GM23248 (cell line): Measurements from ENCODE around the gene P4HA1. TPM values are rescaled to one million over a fixed set of nuclear protein-coding genes. Genes with fewer than 3 reads are reported as not detected.

Experiments used
- DNase-seq: peaks from one replicate; pipeline ENCODE4 v3.0.0-alpha.2; 2015
- H2AFZ ChIP-seq: fragments of 200-600 bp; sonication (generic); 2 replicates; pipeline ENCODE4 v1.6.1; 2016; ENCODE audit warnings: antibody characterized with exemption
- H3F3A ChIP-seq: fragments of 200-600 bp; sonication (generic); 2 replicates; pipeline ENCODE4 v1.6.1; 2016; ENCODE audit warnings: mild to moderate bottlenecking, antibody characterized with exemption, mixed run types; ENCODE audit not compliant: insufficient read depth
- H3K27ac ChIP-seq: fragments of 200-600 bp; sonication (generic); 2 replicates; pipeline ENCODE4 v1.5.1; 2016; ENCODE audit warnings: mild to moderate bottlenecking
- H3K27me3 ChIP-seq: fragments of 200-600 bp; sonication (generic); replicated peaks from 2 replicates; pipeline ENCODE4 v1.6.1; 2016; ENCODE audit warnings: mild to moderate bottlenecking; ENCODE audit not compliant: insufficient read depth
- H3K36me3 ChIP-seq: fragments of 200-600 bp; sonication (generic); 2 replicates; pipeline ENCODE4 v1.6.1; 2016; ENCODE audit warnings: low read depth, mild to moderate bottlenecking
- H3K4me1 ChIP-seq: fragments of 200-600 bp; sonication (generic); 2 replicates; pipeline ENCODE4 v1.6.1; 2016; ENCODE audit warnings: mild to moderate bottlenecking; ENCODE audit not compliant: insufficient read depth
- H3K4me2 ChIP-seq: fragments of 200-600 bp; sonication (generic); one replicate; pipeline ENCODE4 v1.6.1; 2016; ENCODE audit warnings: mild to moderate bottlenecking; ENCODE audit not compliant: unreplicated experiment
- H3K4me3 ChIP-seq: fragments of 200-600 bp; sonication (generic); 2 replicates; pipeline ENCODE4 v1.5.1; 2016; ENCODE audit warnings: mild to moderate bottlenecking
- H3K79me2 ChIP-seq: fragments of 200-600 bp; sonication (generic); 2 replicates; pipeline ENCODE4 v1.6.1; 2016; ENCODE audit warnings: mild to moderate bottlenecking; ENCODE audit not compliant: insufficient read depth
- H3K9ac ChIP-seq: fragments of 200-600 bp; sonication (generic); 2 replicates; pipeline ENCODE4 v1.6.1; 2016; ENCODE audit warnings: mild to moderate bottlenecking
- H3K9me2 ChIP-seq: fragments of 200-600 bp; sonication (generic); 2 replicates; pipeline ENCODE4 v1.6.1; 2016; ENCODE audit warnings: mixed run types, mild to moderate bottlenecking, moderate library complexity; ENCODE audit not compliant: insufficient read depth
- H3K9me3 ChIP-seq: fragments of 200-600 bp; sonication (generic); one replicate; pipeline ENCODE4 v1.6.1; 2017; ENCODE audit warnings: low read depth
- H4K20me1 ChIP-seq: fragments of 200-600 bp; sonication (generic); 2 replicates; pipeline ENCODE4 v1.6.0; 2016; ENCODE audit not compliant: insufficient read depth
- EZH2 ChIP-seq: fragments of 200-600 bp; sonication (generic); IDR thresholded peaks from 2 replicates; pipeline ENCODE4 v1.6.1; 2018; ENCODE audit warnings: antibody characterized with exemption, mild to moderate bottlenecking; ENCODE audit not compliant: insufficient read depth, poor library complexity, severe bottlenecking
- EZH2phosphoT487 ChIP-seq: fragments of 200-600 bp; sonication (generic); IDR thresholded peaks from 2 replicates; pipeline ENCODE4 v1.6.1; 2018; ENCODE audit warnings: antibody characterized with exemption, moderate library complexity, mild to moderate bottlenecking, low read depth; ENCODE audit not compliant: insufficient read depth
- WGBS, 2 experiments: methylation state at CpG; one replicate each; pipeline ENCODE4 v1.1.6; 2015 to 2017; ENCODE audit warnings: low lambda C conversion rate in 2 of 2, low coverage in 1 of 2; ENCODE audit errors: missing lambda C conversion rate in 2 of 2; 5-methylcytosine and 5-hydroxymethylcytosine counted together
- in situ Hi-C: fragments of 300-500 bp; cut with MboI; formaldehyde crosslinking; loops from 2 replicates; pipeline ENCODE4 v1.15.0; 2020
- polyA plus RNA-seq: library from polyadenylated mRNA; unstranded; fragments of >200 nt; fragmentation: Nextera tagmentation; extraction: Ambion mirVana; gene quantifications from 2 replicates; pipeline ENCODE4 v1.2.1, GENCODE V29; 2016
- total RNA-seq: library from RNA; depleted of rRNA; stranded (reverse); fragments of >200 nt; shearing (Covaris generic); gene quantifications from 2 replicates; pipeline ENCODE4 v1.2.3, GENCODE V29; 2014; rRNA removed

Gene P4HA1
- total RNA-seq (387 and 419 TPM in 2 replicates), polyA plus RNA-seq (360 and 363 TPM in 2 replicates)

DNA sequence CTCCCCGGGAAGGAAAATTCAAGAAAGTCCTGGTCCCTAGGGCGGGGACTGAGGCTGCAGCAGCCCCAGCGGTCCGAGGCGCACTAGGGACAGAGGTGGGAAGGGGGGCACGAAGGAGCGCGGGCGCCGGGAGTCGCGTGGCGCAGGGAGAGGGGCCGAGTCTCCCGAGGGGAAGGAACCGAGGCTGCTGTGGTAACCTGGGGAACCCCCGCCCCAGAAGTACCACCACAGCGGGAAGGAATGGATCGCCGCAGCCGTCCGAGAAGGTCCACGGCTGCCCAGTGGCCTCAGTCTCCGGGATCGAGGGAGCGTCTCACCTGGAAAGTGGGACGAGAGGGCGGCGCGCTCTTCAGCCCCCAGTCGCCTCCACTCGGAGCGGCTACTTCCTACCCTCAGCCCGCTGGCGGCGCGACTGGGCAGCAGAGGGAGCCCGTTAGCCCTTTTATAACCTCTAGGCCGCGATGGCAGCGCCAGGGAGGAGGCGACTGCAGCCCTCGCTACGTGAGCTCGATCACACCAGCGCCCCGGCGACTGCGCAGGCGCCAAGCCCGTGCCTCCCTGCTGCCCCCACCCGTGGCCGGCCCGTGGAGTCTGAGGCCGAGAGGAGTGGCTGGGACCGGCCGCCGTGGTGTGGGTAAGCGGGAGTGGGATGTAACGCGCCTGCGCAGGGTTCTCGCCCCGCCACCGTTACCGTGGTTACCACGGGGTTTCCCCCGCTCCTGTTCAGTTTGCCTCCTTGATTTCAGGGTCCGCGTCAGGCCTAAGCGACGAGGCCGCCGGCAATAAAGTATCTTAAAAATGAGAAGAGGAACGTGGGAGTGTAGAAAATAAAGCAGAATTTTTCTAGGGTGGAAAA is at the start of gene P4HA1:
Gene P4HA1 (minus strand): TSS at position 418 of the 856 bp plus-strand sequence. CDS start 21,983 bp downstream, outside the sequence.
- H3K4me2 ChIP-seq: peak within 1 kb of the TSS; percentile 99
- 1 to 2% methylated on average over 64 to 72 of the region's 75 CpGs for WGBS, 2 experiments
- H3F3A ChIP-seq: peaks cover 33% of the 10 kb centered on the region
- H3K9ac ChIP-seq: peak within 1 kb of the TSS; percentile 98
- H2AFZ ChIP-seq: peak within 1 kb of the TSS; percentile 94
- H3K9me3 ChIP-seq: no peaks in the 10 kb centered on the region
- H3K27me3 ChIP-seq: no peaks in the 10 kb centered on the region
- no peaks in the 10 kb centered on the region for H3K9me2 ChIP-seq
- peak; percentile 99 for DNase-seq
- peaks cover 13% of the 10 kb centered on the region for H3K4me1 ChIP-seq
- H3K36me3 ChIP-seq: no peaks in the 10 kb centered on the region
- peaks cover 48% of the 10 kb centered on the region for H3K79me2 ChIP-seq
- peak within 1 kb of the TSS; percentile 97 for H3K27ac ChIP-seq
- no peaks in the 10 kb centered on the region for H4K20me1 ChIP-seq
- no peak for TF ChIP-seq EZH2
- TF ChIP-seq EZH2phosphoT487: no peak
- peak within 1 kb of the TSS; percentile 96 for H3K4me3 ChIP-seq
- in situ Hi-C loops: no loop called here

DNA sequence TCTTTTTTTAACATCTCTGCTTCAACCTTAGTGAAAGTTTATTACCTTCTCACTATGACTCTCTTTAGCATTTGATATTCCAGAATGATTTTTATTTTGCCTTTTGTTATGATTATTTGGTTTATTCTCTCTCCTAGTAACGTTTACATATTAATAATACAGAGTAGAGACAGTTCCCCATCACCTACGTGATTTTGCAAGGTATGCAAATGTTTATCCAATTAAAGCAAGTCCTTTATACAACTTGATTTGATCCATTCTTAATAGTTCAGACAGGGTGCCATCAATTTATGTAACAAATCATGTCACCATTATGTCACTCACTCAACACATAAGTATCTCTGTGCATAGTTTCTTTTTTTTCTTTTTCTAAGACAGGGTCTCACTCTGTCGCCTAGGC is 44.9 kb upstream of the P4HA1 start:
- H3K27ac ChIP-seq: no peak overlapping the region
- no peak overlapping the region for H3K4me2 ChIP-seq
- H3F3A ChIP-seq: no peaks in the 10 kb centered on the region
- H4K20me1 ChIP-seq: peaks cover 3% of the 10 kb centered on the region; the same call in 1 of the 2 replicates
- H3K9ac ChIP-seq: no peak overlapping the region
- no peaks in the 10 kb centered on the region for H3K9me2 ChIP-seq
- no peaks in the 10 kb centered on the region for H3K4me1 ChIP-seq
- no peak overlapping the region for H3K4me3 ChIP-seq
- H3K27me3 ChIP-seq: no peaks in the 10 kb centered on the region
- peaks cover 47% of the 10 kb centered on the region for H3K36me3 ChIP-seq
- 97% methylated on average over 3 of the region's 3 CpGs for WGBS, 2 experiments
- no peak for DNase-seq
- peaks cover 11% of the 10 kb centered on the region; the same call in 1 of the 2 replicates for H3K79me2 ChIP-seq
- no peak for TF ChIP-seq EZH2
- no peak for TF ChIP-seq EZH2phosphoT487
- no peaks in the 10 kb centered on the region for H3K9me3 ChIP-seq
- no peak overlapping the region for H2AFZ ChIP-seq
- in situ Hi-C loops: no loop called here

DNA sequence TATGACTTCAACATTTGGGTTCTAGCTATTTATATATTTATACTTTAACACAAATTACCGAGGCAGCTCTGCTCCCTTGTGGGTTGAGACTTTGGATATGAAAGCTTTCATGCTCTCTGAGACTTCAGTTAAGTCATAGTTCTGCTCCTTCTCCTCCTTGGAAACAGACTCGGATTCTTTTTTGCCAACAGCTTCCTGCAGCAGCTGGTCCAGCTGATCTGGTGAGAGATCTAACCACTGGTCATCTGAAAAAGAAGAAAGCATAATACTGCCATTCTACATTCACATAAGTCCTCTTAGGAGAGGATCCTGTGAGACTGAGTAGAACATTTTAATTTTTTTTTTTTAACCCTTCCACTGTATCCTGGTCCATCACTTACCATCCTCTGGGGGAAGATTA is 42.6 kb upstream of the P4HA1 start:
- Histone ChIP-seq H3K4me3 (no peak overlapping the region), H3K27ac (no peak overlapping the region), H3K9me2 (no peaks in the 10 kb centered on the region), H2AFZ (no peak overlapping the region), H3K9me3 (no peaks in the 10 kb centered on the region), H3K4me2 (no peak overlapping the region), H3K36me3 (peaks cover 59% of the 10 kb centered on the region), H3K9ac (no peak overlapping the region), H3K4me1 (no peaks in the 10 kb centered on the region), H3K27me3 (no peaks in the 10 kb centered on the region), H4K20me1 (peaks cover 3% of the 10 kb centered on the region; the same call in 1 of the 2 replicates), H3F3A (no peaks in the 10 kb centered on the region), H3K79me2 (peaks cover 8% of the 10 kb centered on the region; the same call in 1 of the 2 replicates)
- in situ Hi-C loops: no loop called here
- DNase-seq: no peak
- TF ChIP-seq EZH2phosphoT487 (no peak), EZH2 (no peak)
- WGBS, 2 experiments: 47 to 50% methylated on average over 2 of the region's 2 CpGs

DNA sequence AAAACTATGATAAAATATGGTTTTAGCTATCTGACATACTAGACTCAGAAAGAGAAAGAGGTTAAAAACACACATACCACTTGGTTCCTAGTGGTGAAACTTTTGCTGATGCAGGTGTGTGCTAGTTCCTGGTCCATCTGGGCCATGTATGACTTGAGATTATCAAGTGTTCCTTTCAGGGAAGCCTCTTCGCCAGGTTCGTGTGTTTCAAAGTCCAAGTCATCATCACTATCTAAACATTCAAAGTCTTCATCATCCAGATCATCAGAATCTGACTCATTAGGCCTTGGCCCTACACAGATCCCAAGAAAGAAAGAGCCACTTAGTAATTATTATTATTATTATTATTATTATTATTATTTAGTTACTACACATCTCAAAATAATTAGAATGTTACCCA is 40.0 kb upstream of the P4HA1 start:
- TF ChIP-seq EZH2 (no peak), EZH2phosphoT487 (no peak)
- Histone ChIP-seq H3F3A (no peaks in the 10 kb centered on the region), H3K4me1 (peaks cover 5% of the 10 kb centered on the region; the same call in 1 of the 2 replicates), H4K20me1 (no peaks in the 10 kb centered on the region), H3K27ac (no peak overlapping the region), H2AFZ (no peak overlapping the region), H3K4me3 (no peak overlapping the region), H3K9ac (no peak overlapping the region), H3K4me2 (no peak overlapping the region), H3K9me3 (no peaks in the 10 kb centered on the region), H3K79me2 (no peaks in the 10 kb centered on the region; the same call in 1 of the 2 replicates), H3K36me3 (peaks cover 60% of the 10 kb centered on the region), H3K9me2 (no peaks in the 10 kb centered on the region), H3K27me3 (no peaks in the 10 kb centered on the region)
- in situ Hi-C loops: no loop called here
- DNase-seq: no peak
- 90 to 94% methylated on average over 2 of the region's 2 CpGs for WGBS, 2 experiments
